HCT116 (cell line): ENCODE results near the gene ERCC5. TPM values are rescaled to one million over a fixed set of nuclear protein-coding genes. Genes with fewer than 3 reads are reported as not detected.

Experiments
- ATAC-seq: fragments of 200-7000 bp; cut with Tn5 transposase; 2 replicates; pipeline ENCODE4 v1.9.1; 2020; ENCODE audit warnings: mild to moderate bottlenecking, moderate library complexity
- BruUV-seq: library from RNA; stranded (reverse); fragments of 400-500 nt; replicated peaks from 2 replicates; lab custom pipeline; 2021; lab: Mats Ljungman, UMichigan
- CTCF ChIA-PET: fragments of 300-600 bp; sonication (Branson Sonifier 250); formaldehyde crosslinking; loops from one replicate; lab custom pipeline; 2021; ENCODE audit warnings: antibody characterized with exemption; lab: Charles Lee
- POLR2A ChIA-PET: fragments of 300-600, 350-600 bp; sonication (Branson Sonifier 250); formaldehyde crosslinking; loops from one replicate; lab custom pipeline; 2021; ENCODE audit warnings: antibody characterized with exemption; lab: Charles Lee
- RAD21 ChIA-PET, 2 experiments: fragments of 300-600 bp; sonication (Branson Sonifier 250); formaldehyde crosslinking; loops; one replicate each; lab custom pipeline; 2023; ENCODE audit warnings: low total read pairs in 2 of 2; ENCODE audit not compliant: uncharacterized antibody in 2 of 2, unreplicated experiment in 2 of 2, low non-redundant PET in 1 of 2; lab: Charles Lee
- DNase-seq: peaks from one replicate; pipeline ENCODE4 v3.0.0-alpha.2; 2010; ENCODE audit warnings: low read depth, low spot score
- H2AFZ ChIP-seq: fragments of 200-600 bp; shearing (Covaris generic), sonication (generic); 2 replicates; pipeline ENCODE4 v1.6.1; 2017; ENCODE audit warnings: low read depth, mixed run types, mixed read lengths, antibody characterized with exemption, low read length; ENCODE audit not compliant: poor library complexity, severe bottlenecking
- H3K27ac ChIP-seq: 2 replicates; pipeline ENCODE4 v1.5.1; 2012; ENCODE audit warnings: low read depth, low read length
- H3K27me3 ChIP-seq: fragments of 200-600 bp; sonication (generic); 2 replicates; pipeline ENCODE4 v1.6.1; 2016; ENCODE audit warnings: mixed run types, low read length, mixed read lengths; ENCODE audit not compliant: insufficient read depth
- H3K36me3 ChIP-seq, 2 experiments: fragments of 200-500 bp in 1 of 2; fragments of 200-600 bp in 1 of 2; sonication (Bioruptor generic) in 1 of 2; sonication (generic) in 1 of 2; 2 replicates each; pipeline versions ENCODE4 v1.5.1 to v1.6.1; 2014 to 2016; ENCODE audit warnings: low read length in 2 of 2, inconsistent platforms in 1 of 2, mixed read lengths in 1 of 2, mixed run types in 1 of 2; ENCODE audit not compliant: insufficient read depth in 2 of 2, control insufficient read depth in 1 of 2
- H3K4me1 ChIP-seq, 2 experiments: fragments of 200-600 bp in 1 of 2; sonication (generic) in 1 of 2; 2 replicates each; pipeline versions ENCODE4 v1.5.1 to v1.6.1; 2012 to 2017; ENCODE audit warnings: low read length in 2 of 2, inconsistent platforms in 1 of 2, mild to moderate bottlenecking in 1 of 2, mixed read lengths in 1 of 2, mixed run types in 1 of 2, moderate library complexity in 1 of 2; ENCODE audit not compliant: insufficient read depth in 2 of 2, control insufficient read depth in 1 of 2
- H3K4me2 ChIP-seq: fragments of 200-600 bp; sonication (generic); 2 replicates; pipeline ENCODE4 v1.6.1; 2017; ENCODE audit warnings: mixed run types, low read length, mixed read lengths
- H3K4me3 ChIP-seq, 2 experiments: fragments of 200-600 bp in 1 of 2; sonication (generic) in 1 of 2; replicated peaks in 1 of 2; 2 replicates each; pipeline ENCODE4 v1.5.1; 2011 to 2016; ENCODE audit warnings: low read length in 2 of 2, control low read depth in 1 of 2, low read depth in 1 of 2, mild to moderate bottlenecking in 1 of 2, mixed read lengths in 1 of 2, mixed run types in 1 of 2
- H3K79me2 ChIP-seq: fragments of 200-600 bp; sonication (generic); 2 replicates; pipeline ENCODE4 v1.6.1; 2017; ENCODE audit warnings: mild to moderate bottlenecking, mixed run types, low read length, moderate library complexity, mixed read lengths; ENCODE audit not compliant: insufficient read depth
- H3K9ac ChIP-seq: fragments of 200-600 bp; sonication (generic); 2 replicates; pipeline ENCODE4 v1.6.1; 2016; ENCODE audit warnings: low read length, mixed read lengths
- H3K9me2 ChIP-seq: fragments of 200-600 bp; sonication (generic), shearing (Covaris generic); 2 replicates; pipeline ENCODE4 v1.6.1; 2017; ENCODE audit warnings: mixed run types, mild to moderate bottlenecking, moderate library complexity; ENCODE audit not compliant: insufficient read depth
- H3K9me3 ChIP-seq, 2 experiments: fragments of 200-500 bp in 1 of 2; fragments of 200-600 bp in 1 of 2; sonication (Bioruptor generic) in 1 of 2; sonication (generic) in 1 of 2; 2 replicates each; pipeline ENCODE4 v1.6.1; 2014 to 2017; ENCODE audit warnings: low read length in 2 of 2, mixed read lengths in 2 of 2, inconsistent platforms in 1 of 2, low read depth in 1 of 2, mild to moderate bottlenecking in 1 of 2, mixed run types in 1 of 2, moderate library complexity in 1 of 2; ENCODE audit not compliant: control insufficient read depth in 1 of 2, insufficient read depth in 1 of 2
- H4K20me1 ChIP-seq: fragments of 200-600 bp; sonication (generic), shearing (Covaris generic); 2 replicates; pipeline ENCODE4 v1.6.1; 2017; ENCODE audit warnings: mixed run types, mild to moderate bottlenecking, moderate library complexity; ENCODE audit not compliant: insufficient read depth
- ATF3 ChIP-seq: IDR thresholded peaks from 2 replicates; pipeline ENCODE4 v1.6.1; 2012
- CBX3 ChIP-seq: IDR thresholded peaks from 2 replicates; pipeline ENCODE4 v1.6.1; 2012; ENCODE audit warnings: low read depth
- EGR1 ChIP-seq: IDR thresholded peaks from 2 replicates; pipeline ENCODE4 v1.6.1; 2012; ENCODE audit warnings: low read depth
- ELF1 ChIP-seq: IDR thresholded peaks from 2 replicates; pipeline ENCODE4 v1.6.1; 2012; ENCODE audit warnings: low read depth, borderline replicate concordance
- EZH2 ChIP-seq: fragments of 200-600 bp; sonication (generic); IDR thresholded peaks from 2 replicates; pipeline ENCODE4 v1.6.1; 2017; ENCODE audit warnings: antibody characterized with exemption, mixed run types
- FOSL1 ChIP-seq: IDR thresholded peaks from 2 replicates; pipeline ENCODE4 v1.6.1; 2012; ENCODE audit warnings: low read depth
- JUND ChIP-seq: IDR thresholded peaks from 2 replicates; pipeline ENCODE4 v1.6.1; 2012
- POLR2A ChIP-seq: IDR thresholded peaks from 2 replicates; pipeline ENCODE4 v1.7.0; 2011; ENCODE audit warnings: borderline replicate concordance; ENCODE audit not compliant: insufficient read depth, insufficient read length; ENCODE audit errors: extremely low read depth
- POLR2AphosphoS5 ChIP-seq: IDR thresholded peaks from 2 replicates; pipeline ENCODE4 v1.6.1; 2011; ENCODE audit warnings: mild to moderate bottlenecking, low read depth, low read length, moderate library complexity
- REST ChIP-seq: IDR thresholded peaks from 2 replicates; pipeline ENCODE4 v1.6.1; 2012; ENCODE audit warnings: low read depth
- SIN3A ChIP-seq: IDR thresholded peaks from 2 replicates; pipeline ENCODE4 v1.6.1; 2012; ENCODE audit warnings: low read depth
- SP1 ChIP-seq: IDR thresholded peaks from 2 replicates; pipeline ENCODE4 v1.6.1; 2012; ENCODE audit warnings: low read depth
- SRF ChIP-seq: IDR thresholded peaks from 2 replicates; pipeline ENCODE4 v1.6.1; 2012; ENCODE audit warnings: low read depth
- TCF7L2 ChIP-seq: IDR thresholded peaks from 2 replicates; pipeline ENCODE4 v1.7.0; 2011; ENCODE audit warnings: borderline replicate concordance, inconsistent platforms; ENCODE audit not compliant: insufficient read depth, insufficient read length; ENCODE audit errors: extremely low read depth
- YY1 ChIP-seq: IDR thresholded peaks from 2 replicates; pipeline ENCODE4 v1.6.1; 2011; ENCODE audit warnings: low read length, low read depth, moderate library complexity, mild to moderate bottlenecking; ENCODE audit not compliant: insufficient replicate concordance; ENCODE audit errors: extremely low read depth
- ZBTB33 ChIP-seq: IDR thresholded peaks from 2 replicates; pipeline ENCODE4 v1.6.1; 2011; ENCODE audit warnings: mild to moderate bottlenecking, low read length, moderate library complexity; ENCODE audit not compliant: insufficient replicate concordance; ENCODE audit errors: extremely low read depth
- ZFX ChIP-seq: fragments of 450-650 bp; IDR thresholded peaks from 2 replicates; pipeline ENCODE4 v1.6.1; 2017
- ZNF274 ChIP-seq: fragments of 200-500 bp; sonication (Bioruptor generic); IDR thresholded peaks from 2 replicates; pipeline ENCODE4 v1.6.1; 2014; ENCODE audit warnings: mild to moderate bottlenecking, low read depth, low read length, inconsistent platforms
- intact Hi-C: fragments of 100-400 bp; cut with micrococcal nuclease; formaldehyde crosslinking; loops from 2 replicates; pipeline ENCODE4 v1.10.0; 2022
- total RNA-seq: library from RNA; stranded (reverse); gene quantifications from one replicate; pipeline ENCODE4 v1.2.1, GENCODE V29; 2021; ENCODE audit not compliant: unreplicated experiment

The ERCC5 gene
- total RNA-seq, 1 experiment from 2014 or later: 25.6 TPM

GRCh38 chr13:102862624-102863210 lies 16.9 kb downstream of the ERCC5 start (continued):
- TF ChIP-seq REST (no peak), SIN3A (no peak), ZFX (no peak), TCF7L2 (no peak), JUND (no peak), EZH2 (no peak), ZNF274 (no peak), ATF3 (no peak), ELF1 (no peak), POLR2AphosphoS5 (no peak), POLR2A (no peak)
- TF ChIP-seq, all 23 proteins: peak for 0

- no TSS peak for BruUV-seq
- H3K36me3 ChIP-seq: peaks cover 21 to 66% of the 10 kb centered on the region in 2 experiments
- no peak for ATAC-seq
- TF ChIP-seq EGR1 (no peak), TCF7L2 (no peak), ZFX (no peak), EZH2 (no peak), CBX3 (no peak), POLR2A (no peak), ZBTB33 (no peak), SRF (no peak), SIN3A (no peak), POLR2AphosphoS5 (no peak), ATF3 (no peak), FOSL1 (no peak), YY1 (no peak), JUND (no peak), ELF1 (no peak), ZNF274 (no peak), SP1 (no peak)
These were observed 17.8 kb downstream of the ERCC5 start for GRCh38 chr13:102863590-102863989.

More at GRCh38 chr13:102863590-102863989, 17.8 kb downstream of the ERCC5 start:
- POLR2A ChIA-PET: no interaction called here
- DNase-seq: no peak
- RAD21 ChIA-PET: no interaction called here
- Histone ChIP-seq H2AFZ (no peak overlapping the region), H3K4me2 (no peak overlapping the region), H3K4me3 (no peak overlapping the region), H3K9ac (no peak overlapping the region), H4K20me1 (no peaks in the 10 kb centered on the region), H3K9me3 (no peaks in the 10 kb centered on the region), H3K27ac (no peak overlapping the region), H3K4me1 (no peaks in the 10 kb centered on the region), H3K9me2 (no peaks in the 10 kb centered on the region), H3K79me2 (no peaks in the 10 kb centered on the region), H3K27me3 (no peaks in the 10 kb centered on the region)
- intact Hi-C loops: no loop called here
- CTCF ChIA-PET: no interaction called here
